ENCODE results near the gene ULK4. TPM values are rescaled to one million over a fixed set of nuclear protein-coding genes. Genes with fewer than 3 reads are reported as not detected.

Gene ULK4
- total and polyA plus RNA-seq, 2 experiments from 2014 or later, result 1.8 to 3.7 TPM

GRCh38 chr3:41632700-41633099 is 329.2 kb downstream of the ULK4 start:
- no peak for DNase-seq (ENCODE audit: low read depth in 1 of 2, low spot score in 1 of 2)
- Histone ChIP-seq H3K27ac (no peak overlapping the region), H3K27me3 (no peaks in the 10 kb centered on the region), H3K4me1 (ENCODE audit: low read depth) (no peaks in the 10 kb centered on the region), H3K9me3 (ENCODE audit: low read depth) (no peaks in the 10 kb centered on the region), H3K4me3 (no peak overlapping the region), H3K36me3 (no peaks in the 10 kb centered on the region)
- TF ChIP-seq, protein P1, sequence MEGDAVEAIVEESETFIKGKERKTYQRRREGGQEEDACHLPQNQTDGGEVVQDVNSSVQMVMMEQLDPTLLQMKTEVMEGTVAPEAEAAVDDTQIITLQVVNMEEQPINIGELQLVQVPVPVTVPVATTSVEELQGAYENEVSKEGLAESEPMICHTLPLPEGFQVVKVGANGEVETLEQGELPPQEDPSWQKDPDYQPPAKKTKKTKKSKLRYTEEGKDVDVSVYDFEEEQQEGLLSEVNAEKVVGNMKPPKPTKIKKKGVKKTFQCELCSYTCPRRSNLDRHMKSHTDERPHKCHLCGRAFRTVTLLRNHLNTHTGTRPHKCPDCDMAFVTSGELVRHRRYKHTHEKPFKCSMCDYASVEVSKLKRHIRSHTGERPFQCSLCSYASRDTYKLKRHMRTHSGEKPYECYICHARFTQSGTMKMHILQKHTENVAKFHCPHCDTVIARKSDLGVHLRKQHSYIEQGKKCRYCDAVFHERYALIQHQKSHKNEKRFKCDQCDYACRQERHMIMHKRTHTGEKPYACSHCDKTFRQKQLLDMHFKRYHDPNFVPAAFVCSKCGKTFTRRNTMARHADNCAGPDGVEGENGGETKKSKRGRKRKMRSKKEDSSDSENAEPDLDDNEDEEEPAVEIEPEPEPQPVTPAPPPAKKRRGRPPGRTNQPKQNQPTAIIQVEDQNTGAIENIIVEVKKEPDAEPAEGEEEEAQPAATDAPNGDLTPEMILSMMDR (IDR thresholded peaks at IDR 0.05; ENCODE audit: low read depth, low read length), result no peak

- DNase-seq (ENCODE audit: low read depth in 1 of 2, low spot score in 1 of 2), result no peak
- Histone ChIP-seq H3K4me1 (ENCODE audit: low read depth) (no peaks in the 10 kb centered on the region), H3K4me3 (no peak overlapping the region), H3K36me3 (no peaks in the 10 kb centered on the region), H3K27me3 (no peaks in the 10 kb centered on the region), H3K9me3 (ENCODE audit: low read depth) (no peaks in the 10 kb centered on the region), H3K27ac (no peak overlapping the region)
- TF ChIP-seq, protein P1 (IDR thresholded peaks at IDR 0.05; ENCODE audit: low read depth, low read length), result no peak
Observed at GRCh38 chr3:41630708-41631107, 331.2 kb downstream of the ULK4 start.

- H3K27me3 ChIP-seq, result no peaks in the 10 kb centered on the region
- TF ChIP-seq, protein P1 (IDR thresholded peaks at IDR 0.05; ENCODE audit: low read depth, low read length), result no peak
- DNase-seq (ENCODE audit: low read depth in 1 of 2, low spot score in 1 of 2), result no peak
- no peaks in the 10 kb centered on the region for H3K4me1 ChIP-seq (ENCODE audit: low read depth)
- no peak overlapping the region for H3K27ac ChIP-seq
- H3K36me3 ChIP-seq, result no peaks in the 10 kb centered on the region
- no peak overlapping the region for H3K4me3 ChIP-seq
- H3K9me3 ChIP-seq (ENCODE audit: low read depth), result no peaks in the 10 kb centered on the region
Observed at GRCh38 chr3:41629986-41630385, 331.9 kb downstream of the ULK4 start.

- H3K27ac ChIP-seq, result no peak overlapping the region
- no peak for DNase-seq (ENCODE audit: low read depth in 1 of 2, low spot score in 1 of 2)
Observed at GRCh38 chr3:41629072-41629471, 332.8 kb downstream of the ULK4 start.

GRCh38 chr3:41627477-41628087 is 334.3 kb downstream of the ULK4 start:
- no peaks in the 10 kb centered on the region for H3K27me3 ChIP-seq
- DNase-seq (ENCODE audit: low read depth in 1 of 2, low spot score in 1 of 2), result no peak
- no peak overlapping the region for H3K4me3 ChIP-seq
- TF ChIP-seq, protein P1 (IDR thresholded peaks at IDR 0.05; ENCODE audit: low read depth, low read length), result no peak
- no peaks in the 10 kb centered on the region for H3K36me3 ChIP-seq
- H3K27ac ChIP-seq, result no peak overlapping the region
- no peaks in the 10 kb centered on the region for H3K9me3 ChIP-seq (ENCODE audit: low read depth)
- H3K4me1 ChIP-seq (ENCODE audit: low read depth), result no peaks in the 10 kb centered on the region

More at GRCh38 chr3:41629072-41629471, 332.8 kb downstream of the ULK4 start:
- Histone ChIP-seq H3K36me3 (no peaks in the 10 kb centered on the region), H3K9me3 (ENCODE audit: low read depth) (no peaks in the 10 kb centered on the region), H3K27me3 (no peaks in the 10 kb centered on the region), H3K4me3 (no peak overlapping the region), H3K4me1 (ENCODE audit: low read depth) (no peaks in the 10 kb centered on the region)
- TF ChIP-seq, protein P1 (IDR thresholded peaks at IDR 0.05; ENCODE audit: low read depth, low read length), result no peak

Measured in cardiac muscle cell (in vitro differentiated cells and primary cell).